ENCODE data around the gene HSD3B7.

DNA sequence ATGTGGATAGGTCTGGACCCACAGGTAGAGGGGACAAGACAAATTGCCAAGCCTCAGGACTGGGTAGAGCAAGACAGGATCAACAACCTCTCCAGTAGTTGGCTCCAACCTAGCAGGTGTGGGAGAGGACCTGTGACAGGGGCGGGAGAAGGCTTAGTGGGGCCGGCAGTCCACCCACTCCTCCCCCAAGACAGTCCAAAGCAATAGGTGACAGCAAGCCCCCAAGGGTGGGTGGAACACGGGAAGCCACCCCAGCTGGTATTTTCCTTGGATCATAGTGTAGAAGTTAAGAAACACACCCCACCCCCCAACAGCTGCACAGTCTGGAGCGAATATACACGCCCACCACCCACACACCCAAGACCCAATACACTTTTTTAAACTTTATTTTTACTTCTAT is 44.3 kb downstream of the HSD3B7 start:
- no peak for TF ChIP-seq KDM5A (IDR thresholded peaks at IDR 0.05; ENCODE audit: low read length)
- no peak for TF ChIP-seq EZH2 (IDR thresholded peaks at IDR 0.05; ENCODE audit: low read depth, low read length, severe bottlenecking)
- TF ChIP-seq SP1 (IDR thresholded peaks at IDR 0.05; ENCODE audit: low read depth, low read length), result no peak
- TF ChIP-seq, protein P1, sequence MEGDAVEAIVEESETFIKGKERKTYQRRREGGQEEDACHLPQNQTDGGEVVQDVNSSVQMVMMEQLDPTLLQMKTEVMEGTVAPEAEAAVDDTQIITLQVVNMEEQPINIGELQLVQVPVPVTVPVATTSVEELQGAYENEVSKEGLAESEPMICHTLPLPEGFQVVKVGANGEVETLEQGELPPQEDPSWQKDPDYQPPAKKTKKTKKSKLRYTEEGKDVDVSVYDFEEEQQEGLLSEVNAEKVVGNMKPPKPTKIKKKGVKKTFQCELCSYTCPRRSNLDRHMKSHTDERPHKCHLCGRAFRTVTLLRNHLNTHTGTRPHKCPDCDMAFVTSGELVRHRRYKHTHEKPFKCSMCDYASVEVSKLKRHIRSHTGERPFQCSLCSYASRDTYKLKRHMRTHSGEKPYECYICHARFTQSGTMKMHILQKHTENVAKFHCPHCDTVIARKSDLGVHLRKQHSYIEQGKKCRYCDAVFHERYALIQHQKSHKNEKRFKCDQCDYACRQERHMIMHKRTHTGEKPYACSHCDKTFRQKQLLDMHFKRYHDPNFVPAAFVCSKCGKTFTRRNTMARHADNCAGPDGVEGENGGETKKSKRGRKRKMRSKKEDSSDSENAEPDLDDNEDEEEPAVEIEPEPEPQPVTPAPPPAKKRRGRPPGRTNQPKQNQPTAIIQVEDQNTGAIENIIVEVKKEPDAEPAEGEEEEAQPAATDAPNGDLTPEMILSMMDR (IDR thresholded peaks at IDR 0.05; ENCODE audit: control extremely low read depth in 1 of 3, insufficient read depth in 1 of 3, low read depth in 1 of 3, low read length in 3 of 3), result no peak
- no peak for TF ChIP-seq HDAC6 (IDR thresholded peaks at IDR 0.05; ENCODE audit: low read depth, low read length)
- TF ChIP-seq FOSL1 (IDR thresholded peaks at IDR 0.05; ENCODE audit: insufficient read depth, low read depth, low read length), result no peak
- TF ChIP-seq POLR2AphosphoS5 (IDR thresholded peaks at IDR 0.05; ENCODE audit: low read depth, low read length), result no peak

Measured in H1 (cell line).